Measurements from ENCODE around the gene FILIP1L. TPM values are rescaled to one million over a fixed set of nuclear protein-coding genes. Genes with fewer than 3 reads are reported as not detected.

FILIP1L gene
- total RNA-seq, 1 experiment from 2014 or later: 0.07 TPM

- no peak for TF ChIP-seq CTCF (conservative IDR thresholded peaks at IDR 0.05)
- Histone ChIP-seq H2BK120ac (ENCODE audit: low read depth, low read length, poor library complexity, severe bottlenecking) (no peak overlapping the region), H4K5ac (ENCODE audit: insufficient read length, low read depth, low read length) (no peak overlapping the region), H4K91ac (ENCODE audit: insufficient read length, low read depth, low read length) (no peak overlapping the region), H3K79me2 (ENCODE audit: insufficient read depth, low read length) (no peaks in the 10 kb centered on the region), H3K18ac (ENCODE audit: insufficient read length, low read depth, low read length) (no peak overlapping the region), H3K9ac (ENCODE audit: extremely low read depth, insufficient read length, low read length) (no peak overlapping the region), H3K27ac (ENCODE audit: insufficient read length, low read depth, low read length) (no peak overlapping the region), H4K20me1 (ENCODE audit: control insufficient read depth, insufficient read depth, insufficient read length) (no peaks in the 10 kb centered on the region), H3K4me2 (ENCODE audit: insufficient read depth, insufficient read length, low read length) (no peak overlapping the region), H3K79me1 (ENCODE audit: insufficient read depth, low read depth, low read length, poor library complexity, severe bottlenecking) (no peaks in the 10 kb centered on the region), H3K23me2 (ENCODE audit: insufficient read length, low read depth, low read length, poor library complexity, severe bottlenecking) (no peaks in the 10 kb centered on the region), H3K23ac (ENCODE audit: insufficient read length, low read depth, low read length) (no peak overlapping the region), H3K9me3 (ENCODE audit: control insufficient read depth, low read depth, low read length) (no peaks in the 10 kb centered on the region), H2BK5ac (ENCODE audit: insufficient read length, low read length) (no peak overlapping the region), H4K8ac (replicated peaks; ENCODE audit: insufficient read length, low read depth, low read length) (no peak overlapping the region), H3T11ph (ENCODE audit: low read length) (no peak overlapping the region), H2BK12ac (ENCODE audit: insufficient read length, low read depth, low read length) (no peak overlapping the region), H3K56ac (ENCODE audit: insufficient read length, low read depth, low read length) (no peak overlapping the region), H3K14ac (ENCODE audit: insufficient read depth, low read length) (no peak overlapping the region), H3K27me3 (ENCODE audit: insufficient read depth, low read length) (no peaks in the 10 kb centered on the region), H3K4ac (ENCODE audit: low read depth, low read length) (no peak overlapping the region), H3K4me1 (ENCODE audit: insufficient read depth, low read length) (peaks cover 2% of the 10 kb centered on the region; the same call in 1 of the 2 replicates), H2BK15ac (ENCODE audit: low read depth, low read length) (no peak overlapping the region), H2AFZ (ENCODE audit: low read length) (no peak overlapping the region), H2AK5ac (ENCODE audit: insufficient read length, low read length) (no peak overlapping the region), H2BK20ac (ENCODE audit: low read depth, low read length, poor library complexity, severe bottlenecking) (no peak overlapping the region)
- H3K27me3 Mint-ChIP-seq (ENCODE audit: low read depth): no peaks in the 10 kb centered on the region
- DNase-seq: no peak
- H3K36me3 Mint-ChIP-seq (ENCODE audit: insufficient read depth in 1 of 3, low read depth in 3 of 3): peaks cover 0 to 6% (median 6%) of the 10 kb centered on the region in 3 experiments; a peak in 4 of 7 replicates
- peaks cover 9 to 13% of the 10 kb centered on the region in 2 experiments for H3K4me1 Mint-ChIP-seq
- H3K27ac Mint-ChIP-seq: no peak overlapping the region
- peaks cover 4 to 6% of the 10 kb centered on the region in 2 experiments; a peak in 3 of 5 replicates for H3K9me3 Mint-ChIP-seq
- H3K4me3 Mint-ChIP-seq: no peak overlapping the region
These were observed 95.5 kb downstream of the FILIP1L start for GRCh38 chr3:100018806-100019205.
